SKM-1 (cell line): ENCODE data around the gene CUX1.
"Not testable (repeated sequence)": the region's sequence is repeated elsewhere in the genome, so short reads cannot be mapped to it uniquely, and the experiment has no call there.

ENCODE experiments used
- DNase-seq: peaks from one replicate; lab custom pipeline; 2025; ENCODE audit not compliant: unreplicated experiment; lab: John Stamatoyannopoulos, UW

The CUX1 gene

GRCh38 chr7:101868191-101868950 is 50.9 kb downstream of the CUX1 start:
- no peak for DNase-seq

GRCh38 chr7:101869026-101869900 is 51.8 kb downstream of the CUX1 start:
- no peak for DNase-seq

GRCh38 chr7:101869901-101870290 is 52.5 kb downstream of the CUX1 start:
- no peak for DNase-seq

- DNase-seq: no peak
These were observed 53.1 kb downstream of the CUX1 start for GRCh38 chr7:101870361-101871062.

GRCh38 chr7:101871351-101871750 is 53.9 kb downstream of the CUX1 start:
- DNase-seq: no peak

DNA sequence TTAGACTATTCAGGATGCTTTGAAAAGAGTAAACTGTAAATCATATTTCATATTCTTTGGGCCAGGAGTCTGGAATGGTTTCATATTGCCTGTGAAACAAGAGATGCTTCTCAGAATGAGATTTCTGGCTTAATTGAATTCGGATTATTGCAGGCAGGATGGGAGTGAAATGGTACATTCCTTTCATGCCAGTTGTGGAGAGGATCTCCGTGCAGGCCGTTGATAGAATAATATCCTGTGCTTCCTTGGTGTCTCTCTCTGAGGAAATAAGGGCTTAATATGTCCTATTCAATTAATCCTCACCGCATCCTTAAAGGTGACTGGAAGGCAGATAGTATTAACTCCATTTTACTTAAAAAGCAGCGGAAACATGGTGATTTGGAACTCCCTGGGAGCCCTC is 56.6 kb downstream of the CUX1 start:
- DNase-seq: no peak

- DNase-seq: no peak
These were observed 57.9 kb downstream of the CUX1 start for GRCh38 chr7:101875283-101875846.

- no peak for DNase-seq
These were observed 60.6 kb downstream of the CUX1 start for GRCh38 chr7:101877882-101878591.

DNA sequence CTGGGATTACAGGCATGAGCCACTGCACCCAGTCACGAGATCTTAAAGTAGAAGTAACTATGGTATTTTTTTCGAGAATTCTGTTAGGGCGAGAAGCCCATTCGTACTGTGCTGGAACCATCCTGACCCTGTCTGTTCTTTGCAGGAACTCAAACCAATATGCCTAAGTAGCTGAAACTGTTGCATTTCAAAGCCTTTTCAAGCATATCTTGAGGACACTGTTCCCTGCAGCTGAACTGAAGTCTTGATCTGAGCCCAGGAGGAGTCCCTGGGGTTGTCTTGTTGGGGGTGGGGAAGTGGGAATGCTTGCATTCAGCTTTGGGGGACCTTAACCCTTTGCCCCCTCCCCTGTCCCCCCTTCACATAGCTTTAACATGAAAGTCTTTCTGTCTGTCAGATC is 61.5 kb downstream of the CUX1 start:
- no peak for DNase-seq

- DNase-seq: no peak
These were observed 62.1 kb downstream of the CUX1 start for GRCh38 chr7:101879565-101879964.

DNA sequence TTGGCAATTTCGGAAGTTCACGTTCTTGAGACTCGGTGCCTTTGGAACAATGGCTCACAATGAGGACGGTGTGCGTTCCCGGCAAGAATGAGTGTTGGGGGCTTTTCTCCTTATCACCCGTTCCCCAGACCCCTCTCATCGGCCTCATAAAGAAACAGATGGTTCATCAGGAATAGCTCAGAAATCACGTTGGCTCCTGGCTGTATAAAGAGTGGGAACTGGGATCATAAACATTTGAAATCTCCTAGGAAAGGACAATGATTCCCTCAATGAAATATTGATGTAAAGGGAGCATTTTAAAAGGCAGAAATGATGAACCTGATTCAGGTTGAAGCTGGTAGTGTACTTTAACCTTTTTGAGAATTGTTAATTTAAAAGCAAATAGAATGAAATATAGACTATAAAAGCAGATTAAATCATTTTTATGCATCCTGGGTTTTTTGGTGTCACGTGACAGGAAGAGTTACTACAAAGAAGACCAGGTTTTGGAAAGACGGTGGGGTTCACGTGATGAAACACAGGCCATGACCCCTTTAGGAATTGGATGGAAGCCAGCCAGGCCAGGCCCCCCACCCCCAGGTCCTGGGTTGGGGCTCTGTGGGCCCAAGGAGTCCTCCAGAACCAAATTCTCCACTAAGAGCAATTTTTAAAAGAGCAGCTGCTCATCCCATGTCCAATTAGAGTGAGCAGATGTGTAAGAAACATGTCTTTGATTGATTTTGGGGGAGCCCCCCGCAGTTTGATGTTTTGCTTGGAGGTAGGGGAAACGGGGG is 63.0 kb downstream of the CUX1 start:
- no peak for DNase-seq

- DNase-seq: no peak
These were observed 64.6 kb downstream of the CUX1 start for GRCh38 chr7:101882005-101882421.

DNA sequence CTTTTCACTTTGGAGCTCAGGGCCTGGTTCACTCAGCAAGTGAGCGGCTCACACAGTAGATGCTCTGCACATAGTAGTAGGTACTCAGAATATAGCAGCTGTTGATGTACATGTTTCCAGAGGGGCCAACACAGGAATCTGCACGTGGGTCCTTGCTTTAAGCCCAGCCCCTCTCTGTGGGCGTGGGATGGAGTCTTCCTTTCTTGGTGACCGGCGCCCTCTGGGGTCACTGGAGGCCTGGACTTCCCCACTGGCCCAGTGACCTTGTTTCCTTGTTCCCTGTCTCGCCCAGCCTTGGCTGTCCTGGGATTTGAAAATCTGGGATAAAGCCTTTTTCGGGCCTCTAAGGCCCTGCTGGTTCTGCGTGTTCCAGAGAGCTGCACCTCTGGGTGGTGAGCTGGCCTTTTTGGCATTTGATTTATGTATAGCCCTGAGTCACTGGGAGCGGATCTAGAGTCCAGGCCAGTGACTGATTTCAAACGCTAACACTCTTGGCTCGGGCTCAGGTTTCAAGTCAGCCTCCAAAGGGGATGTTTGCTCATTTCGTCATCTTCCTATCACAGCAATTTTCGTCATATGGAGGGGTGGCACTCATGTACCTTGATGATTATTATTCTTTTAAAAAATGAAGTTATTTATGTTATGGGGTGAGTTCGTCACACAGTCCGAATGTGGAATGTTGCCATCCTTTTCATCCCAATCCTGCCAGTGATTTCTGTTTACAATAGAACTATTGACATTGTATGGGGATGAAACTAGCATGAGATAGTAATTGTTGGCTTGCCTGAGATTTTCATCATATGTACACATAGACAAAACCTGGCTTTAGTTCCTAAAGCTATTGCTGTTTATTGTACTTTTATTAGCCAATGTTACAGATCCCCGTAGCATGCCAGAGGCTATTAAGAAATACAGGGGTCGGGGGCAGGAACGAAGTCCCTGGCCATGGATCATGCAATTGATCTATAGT is 65.5 kb downstream of the CUX1 start:
- peak; percentile 27 for DNase-seq

DNA sequence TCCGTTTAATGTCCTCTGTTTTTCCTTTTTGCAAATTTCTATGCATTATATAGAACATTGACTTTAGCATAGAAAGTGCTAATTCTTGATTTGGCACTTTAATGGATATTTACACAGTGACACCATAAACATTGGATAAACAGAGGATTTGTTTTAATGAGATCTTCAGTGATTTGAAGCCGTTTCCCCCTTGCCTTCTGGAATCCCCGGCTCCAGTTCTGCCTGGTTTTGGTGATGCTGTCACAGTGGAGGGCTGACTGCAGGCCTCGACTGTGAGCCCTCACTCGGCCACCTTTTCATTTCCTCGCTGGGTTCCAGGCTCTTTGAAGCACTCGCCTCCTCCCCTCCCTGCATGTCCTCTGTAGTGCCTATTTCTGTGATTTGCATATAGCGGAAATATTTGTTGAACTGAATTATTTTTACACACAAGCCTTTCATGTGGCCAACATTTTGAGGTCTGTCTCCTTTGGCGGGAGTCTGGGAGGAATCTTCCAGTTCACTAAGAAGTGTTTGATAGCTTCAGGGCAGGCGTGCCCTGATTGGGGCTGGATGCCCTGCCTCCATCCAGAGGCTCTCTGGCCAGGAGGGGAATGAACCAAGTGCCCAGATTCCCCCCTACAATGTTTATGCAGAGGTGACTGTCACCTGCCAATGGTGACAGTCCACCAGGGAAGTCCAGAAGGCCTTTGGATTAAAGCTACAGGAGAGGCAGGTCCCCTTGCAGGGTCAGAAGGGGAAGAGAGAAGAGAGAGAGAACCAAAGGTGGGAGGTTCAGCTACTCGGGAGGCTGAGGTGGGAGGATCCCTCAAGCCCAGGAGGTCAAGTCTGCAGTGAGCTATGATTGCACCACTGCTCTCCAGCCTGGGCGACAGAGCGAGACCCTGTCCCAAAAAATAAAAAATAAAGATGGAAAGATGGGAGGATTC is 67.5 kb downstream of the CUX1 start:
- no peak for DNase-seq

DNA sequence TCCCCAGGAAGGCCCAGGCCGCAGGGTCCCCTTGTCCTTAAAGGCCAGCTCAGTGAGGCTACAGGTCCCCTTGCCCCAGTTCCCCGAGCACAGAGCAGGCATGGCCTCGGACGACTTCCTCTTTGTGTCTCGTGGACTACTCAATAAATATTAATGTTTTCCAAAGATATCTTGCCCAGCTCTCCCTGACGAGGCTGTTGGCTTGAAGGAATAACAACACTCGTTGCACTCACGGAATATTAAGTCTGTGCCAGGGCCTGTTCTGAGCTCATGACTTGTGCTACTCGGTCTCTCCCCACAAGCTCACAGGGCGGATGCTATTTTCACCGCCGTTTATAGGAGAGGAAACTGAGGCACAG is 68.2 kb downstream of the CUX1 start:
- no peak for DNase-seq

DNA sequence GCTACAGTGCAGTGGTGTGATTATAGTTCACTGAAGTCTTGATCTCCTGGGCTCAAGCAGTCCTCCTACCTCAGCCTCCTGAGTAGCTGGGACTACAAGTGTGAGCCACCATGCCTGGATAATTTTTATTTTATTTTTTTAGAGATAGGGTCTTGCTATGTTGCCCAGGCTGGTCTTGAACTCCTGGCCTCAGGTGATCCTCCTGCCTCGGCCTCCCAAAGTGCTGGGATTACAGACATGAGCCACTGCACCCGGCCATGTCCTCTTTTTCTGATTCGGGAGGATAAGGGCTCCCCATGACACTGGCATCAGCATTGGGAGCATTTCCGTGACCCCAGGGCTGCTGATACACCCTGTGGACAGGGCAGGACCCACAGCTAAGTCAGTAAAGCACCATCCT is 69.9 kb downstream of the CUX1 start:
- DNase-seq: not testable (repeated sequence)

DNA sequence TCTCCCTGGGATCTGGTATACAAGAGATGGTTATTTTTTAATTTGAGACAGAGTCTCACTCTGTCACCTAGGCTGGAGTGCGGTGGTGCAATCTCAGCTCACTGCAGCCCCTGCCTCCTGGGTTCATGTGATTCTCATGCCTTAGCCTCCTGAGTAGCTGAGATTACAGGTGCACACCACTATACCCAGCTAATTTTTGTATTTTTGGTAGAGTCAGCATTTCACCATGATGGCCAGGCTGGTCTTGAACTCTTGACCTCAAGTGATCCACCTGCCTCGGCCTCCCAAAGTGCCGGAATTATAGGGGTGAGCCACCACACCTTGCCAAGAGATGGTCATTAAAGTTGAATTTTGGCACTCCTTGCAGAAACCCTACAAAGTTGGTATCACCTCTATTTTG is 71.1 kb downstream of the CUX1 start:
- not testable (repeated sequence) for DNase-seq
